Keratinocyte (primary cell): ENCODE results near the gene INTS1.

Experiments used
- EZH2 ChIP-seq: IDR thresholded peaks from one replicate; pipeline ENCODE4 v1.6.1; 2012; ENCODE audit warnings: inconsistent platforms, mild to moderate bottlenecking, low read length, moderate library complexity
- TF ChIP-seq, protein P1 (sequence below), 3 experiments: IDR thresholded peaks in 1 of 3; conservative IDR thresholded peaks in 1 of 3; optimal IDR thresholded peaks in 1 of 3; 2 replicates in 2 of 3; 3 replicates in 1 of 3; pipeline versions ENCODE3 to v1.5.1; 2011; ENCODE audit warnings: low read length in 3 of 3, mild to moderate bottlenecking in 3 of 3, moderate library complexity in 2 of 3, control low read depth in 1 of 3, inconsistent platforms in 1 of 3; ENCODE audit not compliant: insufficient read depth in 2 of 3; ENCODE audit errors: extremely low read depth in 1 of 3

DNA sequence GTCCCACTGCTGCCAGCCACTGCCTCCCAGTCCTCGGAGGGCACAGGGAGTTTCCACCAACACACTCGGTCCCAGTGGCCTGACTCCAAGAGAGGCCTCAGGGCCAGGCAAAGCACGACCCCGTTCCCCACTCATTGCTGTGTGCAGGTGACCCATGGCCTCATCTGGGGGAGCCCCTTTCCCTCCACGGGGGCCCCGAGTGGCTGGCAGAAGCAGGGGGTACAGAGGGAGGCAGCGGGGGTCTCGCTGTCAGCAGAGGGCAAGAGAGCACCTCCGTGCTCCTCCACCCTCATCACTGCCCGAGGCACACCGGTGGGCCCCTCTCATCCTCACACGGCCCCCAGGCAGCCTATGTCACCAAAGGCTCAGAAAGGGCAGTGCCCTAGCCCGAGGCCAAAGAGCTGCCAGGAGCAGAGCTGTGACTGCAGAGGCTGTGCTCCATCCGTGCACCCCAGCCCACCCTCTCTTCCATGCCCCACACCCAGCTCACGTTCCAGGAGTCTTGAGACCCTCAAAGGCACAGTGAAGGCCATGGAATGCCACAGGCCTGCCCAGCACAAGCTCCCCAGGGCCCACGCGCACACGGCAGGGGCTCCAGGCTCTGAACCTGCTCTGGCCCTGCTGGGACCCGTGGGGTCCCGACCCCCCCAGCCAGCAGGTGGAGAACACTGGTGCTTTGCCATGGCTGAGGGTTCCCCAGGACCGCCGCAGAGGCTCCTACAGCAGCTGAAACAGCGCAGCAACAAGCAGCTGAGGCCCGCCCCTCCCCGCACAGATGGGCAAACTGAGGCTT is 70.9 kb downstream of the INTS1 start:
- TF ChIP-seq, protein P1, sequence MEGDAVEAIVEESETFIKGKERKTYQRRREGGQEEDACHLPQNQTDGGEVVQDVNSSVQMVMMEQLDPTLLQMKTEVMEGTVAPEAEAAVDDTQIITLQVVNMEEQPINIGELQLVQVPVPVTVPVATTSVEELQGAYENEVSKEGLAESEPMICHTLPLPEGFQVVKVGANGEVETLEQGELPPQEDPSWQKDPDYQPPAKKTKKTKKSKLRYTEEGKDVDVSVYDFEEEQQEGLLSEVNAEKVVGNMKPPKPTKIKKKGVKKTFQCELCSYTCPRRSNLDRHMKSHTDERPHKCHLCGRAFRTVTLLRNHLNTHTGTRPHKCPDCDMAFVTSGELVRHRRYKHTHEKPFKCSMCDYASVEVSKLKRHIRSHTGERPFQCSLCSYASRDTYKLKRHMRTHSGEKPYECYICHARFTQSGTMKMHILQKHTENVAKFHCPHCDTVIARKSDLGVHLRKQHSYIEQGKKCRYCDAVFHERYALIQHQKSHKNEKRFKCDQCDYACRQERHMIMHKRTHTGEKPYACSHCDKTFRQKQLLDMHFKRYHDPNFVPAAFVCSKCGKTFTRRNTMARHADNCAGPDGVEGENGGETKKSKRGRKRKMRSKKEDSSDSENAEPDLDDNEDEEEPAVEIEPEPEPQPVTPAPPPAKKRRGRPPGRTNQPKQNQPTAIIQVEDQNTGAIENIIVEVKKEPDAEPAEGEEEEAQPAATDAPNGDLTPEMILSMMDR (optimal IDR thresholded peaks at IDR 0.05 in 1 of 3, IDR thresholded peaks at IDR 0.05 in 1 of 3, conservative IDR thresholded peaks at IDR 0.05 in 1 of 3; ENCODE audit: extremely low read depth in 1 of 3, insufficient read depth in 2 of 3, low read length in 3 of 3), result no peak
- no peak for TF ChIP-seq EZH2
